GM12874 (cell line): Measurements from ENCODE around the gene AMZ1.

ENCODE experiments used
- CTCF ChIP-seq: IDR thresholded peaks from 2 replicates; pipeline ENCODE4 v1.5.1; 2011; ENCODE audit warnings: low read depth, mild to moderate bottlenecking, control low read depth, low read length, moderate library complexity; ENCODE audit not compliant: insufficient read depth

AMZ1 gene

GRCh38 chr7:2659556-2660358 lies 28.2 kb upstream of the AMZ1 start:
- TF ChIP-seq CTCF = no peak

GRCh38 chr7:2660359-2661095 lies 27.5 kb upstream of the AMZ1 start:
- peak; percentile 46 for TF ChIP-seq CTCF

GRCh38 chr7:2661096-2661449 lies 26.9 kb upstream of the AMZ1 start:
- TF ChIP-seq CTCF = no peak

GRCh38 chr7:2661602-2662272 lies 26.3 kb upstream of the AMZ1 start:
- no peak for TF ChIP-seq CTCF

- TF ChIP-seq CTCF = no peak
Observed at GRCh38 chr7:2662273-2663120, 25.5 kb upstream of the AMZ1 start.

- TF ChIP-seq CTCF = no peak
Observed at GRCh38 chr7:2663121-2663886, 24.7 kb upstream of the AMZ1 start.
